NCI-H2196 treated with DMSO at 0.1 percent for 48 hours (cell line): Measurements from ENCODE around the gene RUSC1.
"Not testable (repeated sequence)": the region's sequence is repeated elsewhere in the genome, so short reads cannot be mapped to it uniquely, and the experiment has no call there.

Source experiments
- DNase-seq: peaks from one replicate; lab custom pipeline; 2025; ENCODE audit not compliant: unreplicated experiment; lab: John Stamatoyannopoulos, UW

The RUSC1 gene

GRCh38 chr1:155320661-155321617 lies at the start of gene RUSC1:
Gene RUSC1 (plus strand): TSS chr1:155320894. CDS start chr1:155321774, 880 bp downstream.
- peak; percentile 66 for DNase-seq

GRCh38 chr1:155272466-155273342 lies 48.0 kb upstream of the RUSC1 start:
- DNase-seq: peak; percentile 57

GRCh38 chr1:155273343-155274245 lies 47.1 kb upstream of the RUSC1 start, which contains the start of gene CLK2:
Gene CLK2 (minus strand): TSS chr1:155273504. CDS start chr1:155270977, 2,527 bp downstream.
- peak; percentile 90 for DNase-seq

- peak; percentile 97 for DNase-seq
Measured at GRCh38 chr1:155277070-155277901, 43.4 kb upstream of the RUSC1 start, which contains the start of gene HCN3. Gene HCN3 (plus strand): TSS chr1:155277463. CDS start chr1:155277591, 128 bp downstream.

GRCh38 chr1:155277902-155278688 lies 42.6 kb upstream of the RUSC1 start:
- peak; percentile 40 for DNase-seq

- no peak for DNase-seq
Measured at GRCh38 chr1:155278689-155279160, 42.0 kb upstream of the RUSC1 start.

- no peak for DNase-seq
Measured at GRCh38 chr1:155279268-155279667, 41.4 kb upstream of the RUSC1 start.

GRCh38 chr1:155282488-155283091 lies 38.1 kb upstream of the RUSC1 start:
- DNase-seq: no peak

GRCh38 chr1:155284476-155284875 lies 36.2 kb upstream of the RUSC1 start:
- no peak for DNase-seq

GRCh38 chr1:155285063-155285462 lies 35.6 kb upstream of the RUSC1 start:
- no peak for DNase-seq

GRCh38 chr1:155285631-155286044 lies 35.1 kb upstream of the RUSC1 start:
- no peak for DNase-seq

- no peak for DNase-seq
Measured at GRCh38 chr1:155286544-155286943, 34.1 kb upstream of the RUSC1 start.

- no peak for DNase-seq
Measured at GRCh38 chr1:155287987-155288543, 32.6 kb upstream of the RUSC1 start.

GRCh38 chr1:155291006-155291405 lies 29.7 kb upstream of the RUSC1 start:
- not testable (repeated sequence) for DNase-seq

GRCh38 chr1:155293086-155293749 lies 27.5 kb upstream of the RUSC1 start:
- DNase-seq: no peak

- no peak for DNase-seq
Measured at GRCh38 chr1:155294520-155295182, 26.0 kb upstream of the RUSC1 start.
